Effector memory CD8-positive, alpha-beta T cell (primary cell): Measurements from ENCODE around the gene PLXNB2.

Experiments used
- ATAC-seq: fragments of 150-1000 bp; cut with Tn5 transposase; replicated peaks from 2 replicates; pipeline ENCODE4 v1.10.0; 2021; ENCODE audit warnings: mild to moderate bottlenecking, moderate library complexity
- DNase-seq, 3 experiments: peaks; one replicate each; pipeline ENCODE4 v3.0.0; 2021
- H3K27ac Mint-ChIP-seq, 2 donors: one replicate each; pipeline ENCODE4 v1.8.0; 2022; ENCODE audit warnings: mild to moderate bottlenecking in 2 of 2, mixed read lengths in 2 of 2, moderate library complexity in 2 of 2
- H3K27me3 Mint-ChIP-seq, 2 donors: one replicate each; pipeline ENCODE4 v1.8.0; 2022; ENCODE audit warnings: mixed read lengths in 2 of 2
- H3K36me3 Mint-ChIP-seq: one replicate; pipeline ENCODE4 v1.8.0; 2022; ENCODE audit warnings: mild to moderate bottlenecking, moderate library complexity, mixed read lengths; ENCODE audit not compliant: insufficient read depth
- H3K4me1 Mint-ChIP-seq, 2 donors: one replicate each; pipeline ENCODE4 v1.8.0; 2022; ENCODE audit warnings: low read depth in 2 of 2, mixed read lengths in 2 of 2
- H3K4me3 Mint-ChIP-seq, 2 donors: one replicate each; pipeline ENCODE4 v1.8.0; 2022; ENCODE audit warnings: mild to moderate bottlenecking in 2 of 2, mixed read lengths in 2 of 2, moderate library complexity in 2 of 2
- H3K9me3 Mint-ChIP-seq, 2 donors: one replicate each; pipeline ENCODE4 v1.8.0; 2022; ENCODE audit warnings: mixed read lengths in 2 of 2

PLXNB2 gene

GRCh38 chr22:50303515-50303847 is 4.0 kb downstream of the PLXNB2 start:
- H3K36me3 Mint-ChIP-seq = no peaks in the 10 kb centered on the region
- H3K27me3 Mint-ChIP-seq = peaks cover 13 to 47% of the 10 kb centered on the region in 2 donors
- H3K27ac Mint-ChIP-seq = no peak overlapping the region
- H3K4me1 Mint-ChIP-seq = peaks cover 0 to 5% of the 10 kb centered on the region in 2 donors
- H3K4me3 Mint-ChIP-seq = no peak overlapping the region
- ATAC-seq (no peak), DNase-seq (no peak)
- H3K9me3 Mint-ChIP-seq = no peaks in the 10 kb centered on the region

DNA sequence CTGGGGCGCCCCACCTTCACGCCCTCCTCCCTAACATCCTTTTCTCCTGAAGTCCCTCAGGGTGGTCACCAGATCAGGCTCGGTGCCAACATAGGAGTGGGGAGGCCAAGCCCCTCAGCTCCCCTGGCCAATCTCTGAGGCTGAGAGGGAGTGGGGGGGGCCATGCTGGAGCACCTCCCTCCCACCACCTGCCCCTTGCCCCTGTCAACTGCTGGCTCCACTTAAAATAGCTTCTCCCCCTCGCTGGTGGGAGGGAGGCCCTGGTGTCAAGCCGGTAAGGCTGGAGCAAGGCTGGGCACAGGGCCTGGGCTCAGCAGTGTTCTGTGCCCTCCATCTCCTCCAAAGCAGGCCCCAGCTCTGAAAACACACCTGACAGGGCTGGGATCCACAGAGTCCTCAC is 4.9 kb downstream of the PLXNB2 start:
- Mint-ChIP-seq H3K27ac (no peak overlapping the region), H3K4me1 (peaks cover 0 to 5% of the 10 kb centered on the region in 2 donors), H3K4me3 (no peak overlapping the region), H3K27me3 (peaks cover 13 to 56% of the 10 kb centered on the region in 2 donors), H3K9me3 (no peaks in the 10 kb centered on the region), H3K36me3 (no peaks in the 10 kb centered on the region)
- ATAC-seq = no peak
- no peak for DNase-seq

- no peak for DNase-seq
- peaks cover 0 to 5% of the 10 kb centered on the region in 2 donors for H3K4me1 Mint-ChIP-seq
- no peak overlapping the region for H3K27ac Mint-ChIP-seq
- no peaks in the 10 kb centered on the region for H3K9me3 Mint-ChIP-seq
- H3K36me3 Mint-ChIP-seq = no peaks in the 10 kb centered on the region
- ATAC-seq = no peak
- H3K4me3 Mint-ChIP-seq = no peak overlapping the region
- H3K27me3 Mint-ChIP-seq = peaks cover 13 to 61% of the 10 kb centered on the region in 2 donors
Measured at GRCh38 chr22:50302041-50302541, 5.4 kb downstream of the PLXNB2 start.

DNA sequence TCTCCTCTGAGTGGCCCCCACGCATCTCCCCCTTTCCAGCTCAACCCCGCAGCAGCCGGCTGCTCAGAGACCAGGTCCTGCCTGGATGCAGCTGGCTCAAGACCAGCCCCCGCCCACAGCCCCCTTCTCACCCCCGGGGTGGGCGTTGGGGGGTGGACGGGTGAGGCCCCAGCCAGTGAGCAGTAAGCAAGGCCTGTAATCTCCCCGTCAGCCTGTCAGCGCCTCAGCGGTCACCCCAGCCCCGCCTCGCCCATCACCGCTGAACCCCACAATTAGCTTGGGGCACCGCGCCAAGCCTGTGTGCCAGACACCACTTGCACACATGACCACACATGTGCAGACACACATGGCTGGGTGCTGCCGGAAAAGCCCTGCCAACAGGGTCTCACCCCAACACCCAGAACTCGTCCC is 5.9 kb downstream of the PLXNB2 start:
- no peaks in the 10 kb centered on the region for H3K36me3 Mint-ChIP-seq
- H3K9me3 Mint-ChIP-seq = no peaks in the 10 kb centered on the region
- H3K4me3 Mint-ChIP-seq = no peak overlapping the region

GRCh38 chr22:50300620-50301257 is 6.7 kb downstream of the PLXNB2 start:
- ATAC-seq = no peak
- H3K4me3 Mint-ChIP-seq = no peak overlapping the region

More for the DNA sequence above, 5.9 kb downstream of the PLXNB2 start:
- Mint-ChIP-seq H3K27me3 (peaks cover 13 to 62% of the 10 kb centered on the region in 2 donors), H3K27ac (no peak overlapping the region), H3K4me1 (peaks cover 0 to 5% of the 10 kb centered on the region in 2 donors)
- DNase-seq (no peak), ATAC-seq (no peak)

DNA sequence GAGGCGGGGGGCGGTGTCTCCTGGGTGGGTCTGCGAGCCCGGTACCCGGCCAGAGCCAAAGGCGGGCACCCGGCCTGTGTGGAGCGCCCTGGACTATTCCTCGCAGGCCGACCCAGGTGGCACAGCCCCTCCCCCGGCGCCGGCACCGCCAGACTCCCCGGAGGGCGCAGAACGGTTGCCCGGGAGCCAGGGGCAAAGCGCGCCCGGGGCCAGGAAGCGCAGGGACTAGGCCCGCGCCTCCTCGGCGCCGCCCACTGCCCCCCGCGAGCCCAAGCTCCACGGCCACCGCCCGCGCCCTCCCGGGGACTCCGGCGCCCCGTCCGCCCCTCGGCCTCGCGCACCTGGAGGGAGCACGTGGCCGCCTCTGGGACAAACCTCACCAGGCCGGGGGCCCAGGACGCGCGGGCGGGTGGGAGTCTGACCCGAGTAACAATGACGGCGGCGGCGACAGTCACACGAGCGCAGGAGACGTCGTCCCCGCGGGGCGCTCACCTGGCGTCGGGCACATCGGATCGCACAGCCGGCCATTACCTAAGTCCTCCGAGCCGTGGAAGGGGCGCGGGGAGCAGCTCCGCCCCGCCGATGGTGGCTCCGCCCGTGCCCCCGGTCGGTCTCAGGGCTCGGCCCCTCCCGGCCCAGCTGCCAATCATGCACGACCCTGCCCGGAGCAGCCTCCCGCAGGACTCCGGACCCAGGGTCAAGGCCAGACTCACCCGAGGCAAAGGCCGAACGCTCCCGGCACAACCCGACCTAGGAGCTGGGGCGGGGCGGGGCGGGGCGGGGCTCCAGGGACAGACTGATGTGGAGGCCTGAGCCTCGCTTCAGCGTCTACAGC is 7.4 kb downstream of the PLXNB2 start:
- no peak for DNase-seq
- H3K36me3 Mint-ChIP-seq = no peaks in the 10 kb centered on the region

More at GRCh38 chr22:50300620-50301257, 6.7 kb downstream of the PLXNB2 start:
- DNase-seq = no peak
- Mint-ChIP-seq H3K9me3 (no peaks in the 10 kb centered on the region), H3K36me3 (no peaks in the 10 kb centered on the region), H3K4me1 (no peaks in the 10 kb centered on the region), H3K27me3 (peaks cover 7 to 54% of the 10 kb centered on the region in 2 donors), H3K27ac (peak overlapping the region in 1 of 2 donors; percentile 46)

GRCh38 chr22:50298937-50299784 is 8.3 kb downstream of the PLXNB2 start:
- ATAC-seq (no peak), DNase-seq (no peak)
- Mint-ChIP-seq H3K4me1 (no peaks in the 10 kb centered on the region), H3K9me3 (no peaks in the 10 kb centered on the region), H3K4me3 (no peak overlapping the region), H3K27ac (no peak overlapping the region), H3K36me3 (no peaks in the 10 kb centered on the region), H3K27me3 (peaks cover 0 to 39% of the 10 kb centered on the region in 2 donors)

More for the DNA sequence above, 7.4 kb downstream of the PLXNB2 start:
- no peaks in the 10 kb centered on the region for H3K9me3 Mint-ChIP-seq
- no peak overlapping the region for H3K27ac Mint-ChIP-seq
- peaks cover 2 to 47% of the 10 kb centered on the region in 2 donors for H3K27me3 Mint-ChIP-seq
- H3K4me1 Mint-ChIP-seq = no peaks in the 10 kb centered on the region
- H3K4me3 Mint-ChIP-seq = no peak overlapping the region
- ATAC-seq = no peak

GRCh38 chr22:50298266-50298637 is 9.2 kb downstream of the PLXNB2 start:
- Mint-ChIP-seq H3K4me3 (no peak overlapping the region), H3K36me3 (no peaks in the 10 kb centered on the region), H3K4me1 (no peaks in the 10 kb centered on the region), H3K9me3 (no peaks in the 10 kb centered on the region), H3K27me3 (peaks cover 0 to 30% of the 10 kb centered on the region in 2 donors), H3K27ac (no peak overlapping the region)
- DNase-seq (no peak), ATAC-seq (no peak)

DNA sequence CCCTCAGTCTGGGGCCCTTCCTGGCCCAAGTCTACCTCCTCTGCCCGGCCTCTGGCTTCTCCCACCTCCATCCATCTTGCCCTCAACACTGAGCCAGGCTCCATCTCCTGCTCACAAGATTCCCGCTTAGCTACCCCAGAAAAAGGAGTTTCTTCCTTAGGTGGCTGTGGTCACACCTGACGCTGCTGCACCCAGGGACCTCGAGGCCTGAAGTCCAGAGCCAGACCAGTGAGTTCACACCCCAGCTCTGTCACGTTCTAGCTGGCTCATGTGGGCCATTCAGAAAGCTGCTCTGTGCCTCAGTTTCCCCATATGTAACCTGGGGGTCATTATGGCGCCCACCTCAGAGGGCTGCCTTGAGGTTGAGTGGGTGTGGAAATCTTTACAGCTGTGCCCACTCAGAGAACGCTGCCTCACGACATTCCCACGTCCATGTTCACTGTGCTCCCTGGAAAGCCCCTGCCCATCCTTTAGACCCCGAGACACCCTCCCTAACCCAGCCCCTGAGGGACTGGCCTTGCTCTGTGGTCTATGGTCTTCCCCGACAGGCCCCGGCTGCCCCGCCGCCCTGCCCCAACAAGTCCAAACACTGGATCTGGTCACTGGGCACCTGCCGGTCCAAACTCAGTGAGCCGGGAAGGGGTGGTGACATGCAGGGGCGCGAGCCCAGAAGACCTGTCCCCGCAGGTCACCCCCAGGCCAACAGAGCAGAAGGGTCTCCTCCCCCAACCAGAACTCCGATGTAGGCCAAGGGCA is 9.8 kb downstream of the PLXNB2 start:
- H3K27ac Mint-ChIP-seq = no peak overlapping the region
- ATAC-seq = no peak
- peaks cover 3 to 29% of the 10 kb centered on the region in 2 donors for H3K27me3 Mint-ChIP-seq
- no peaks in the 10 kb centered on the region for H3K9me3 Mint-ChIP-seq
- no peaks in the 10 kb centered on the region for H3K36me3 Mint-ChIP-seq
- no peak overlapping the region for H3K4me3 Mint-ChIP-seq
- no peaks in the 10 kb centered on the region for H3K4me1 Mint-ChIP-seq
- DNase-seq = no peak

GRCh38 chr22:50296658-50297490 is 10.6 kb downstream of the PLXNB2 start:
- H3K36me3 Mint-ChIP-seq = peaks cover 2% of the 10 kb centered on the region
- peaks cover 8 to 33% of the 10 kb centered on the region in 2 donors for H3K27me3 Mint-ChIP-seq
- no peak for ATAC-seq
- DNase-seq = no peak
- no peak overlapping the region for H3K4me3 Mint-ChIP-seq
- H3K4me1 Mint-ChIP-seq = peaks cover 0 to 6% of the 10 kb centered on the region in 2 donors
- no peaks in the 10 kb centered on the region for H3K9me3 Mint-ChIP-seq
- no peak overlapping the region for H3K27ac Mint-ChIP-seq

- Mint-ChIP-seq H3K4me3 (no peak overlapping the region), H3K9me3 (no peaks in the 10 kb centered on the region), H3K27ac (no peak overlapping the region), H3K4me1 (peaks cover 0 to 6% of the 10 kb centered on the region in 2 donors), H3K27me3 (peaks cover 12 to 50% of the 10 kb centered on the region in 2 donors), H3K36me3 (peaks cover 3% of the 10 kb centered on the region)
- DNase-seq (no peak), ATAC-seq (no peak)
Measured at GRCh38 chr22:50294319-50294656, 13.2 kb downstream of the PLXNB2 start.
